Neural cell (in vitro differentiated cells): ENCODE data around the gene DCBLD1.

Source experiments
- CTCF ChIP-seq: fragments of 450-650 bp; IDR thresholded peaks from 2 replicates; pipeline ENCODE4 v1.5.1; 2014; ENCODE audit warnings: antibody characterized with exemption, mild to moderate bottlenecking, moderate library complexity; ENCODE audit not compliant: poor library complexity, severe bottlenecking
- EP300 ChIP-seq: fragments of 450-650 bp; conservative IDR thresholded peaks from 2 replicates; pipeline ENCODE4 v1.6.1; 2014; ENCODE audit warnings: antibody characterized with exemption, mild to moderate bottlenecking, moderate library complexity; ENCODE audit not compliant: poor library complexity, severe bottlenecking
- POLR2AphosphoS5 ChIP-seq: IDR thresholded peaks from 2 replicates; pipeline ENCODE4 v1.6.1; 2012
- REST ChIP-seq: IDR thresholded peaks from 2 replicates; pipeline ENCODE4 v1.6.1; 2012; ENCODE audit warnings: borderline replicate concordance

DNA sequence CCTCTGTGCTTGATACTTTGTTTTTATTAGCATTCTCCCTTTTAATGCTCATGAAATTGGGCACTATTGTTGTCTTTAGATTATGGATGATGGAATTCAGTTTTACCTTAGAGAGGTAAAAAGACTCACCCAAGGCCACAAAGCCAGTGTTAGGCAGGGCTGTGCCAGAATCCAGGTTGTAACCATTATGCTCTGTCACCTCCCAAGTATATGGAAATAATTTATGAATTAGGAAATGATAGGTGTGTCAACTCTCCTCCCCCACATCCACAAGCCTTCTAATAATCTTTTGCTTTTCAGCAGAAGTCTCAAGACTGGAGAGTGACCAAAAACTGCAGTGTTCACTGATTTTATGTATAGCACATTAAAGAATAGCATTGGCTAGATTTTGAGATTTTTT, 13.0 kb downstream of the DCBLD1 start:
- TF ChIP-seq EP300 (no peak), REST (no peak), CTCF (no peak), POLR2AphosphoS5 (no peak)
